Measurements from ENCODE around the gene GAPDHS. TPM values are rescaled to one million over a fixed set of nuclear protein-coding genes. Genes with fewer than 3 reads are reported as not detected.

Gene GAPDHS
- total RNA-seq, 1 experiment from 2014 or later = not detected

DNA sequence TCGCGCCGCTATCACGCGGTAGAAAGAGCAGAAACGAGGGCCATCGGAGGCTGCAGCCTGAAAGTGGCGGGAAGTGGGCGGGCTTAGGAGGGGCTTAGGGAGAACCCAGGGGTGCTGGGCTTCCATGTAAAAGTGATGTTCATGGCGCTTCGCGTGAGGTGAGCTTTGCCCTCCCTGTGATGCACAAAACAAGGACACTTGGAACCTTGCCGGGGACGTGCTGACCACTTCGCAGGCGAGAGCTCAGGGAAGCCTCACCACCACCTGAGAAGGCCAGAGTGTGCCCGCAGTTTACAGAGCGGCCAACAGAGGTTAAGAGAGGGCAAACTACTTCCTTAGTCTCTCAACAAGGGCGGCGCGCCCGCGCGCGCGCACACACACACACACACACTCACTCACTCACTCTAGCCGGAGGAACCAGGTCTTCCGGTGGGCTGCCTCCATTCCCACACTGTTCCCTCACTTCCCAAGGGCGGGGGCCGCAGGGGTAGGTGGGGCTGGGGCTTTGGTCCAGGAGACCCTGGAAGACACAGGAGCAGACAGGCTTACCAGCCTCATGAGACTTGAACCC, 651 bp downstream of the GAPDHS start:
- Histone ChIP-seq H2AFZ (ENCODE audit: low read length) (no peak overlapping the region), H3K56ac (ENCODE audit: insufficient read length, low read depth, low read length) (no peak overlapping the region), H3K4me2 (ENCODE audit: insufficient read depth, insufficient read length, low read length) (peak overlapping the region; percentile 17), H3K14ac (ENCODE audit: insufficient read depth, low read length) (no peak overlapping the region), H3K23ac (ENCODE audit: insufficient read length, low read depth, low read length) (no peak overlapping the region), H2BK15ac (ENCODE audit: low read depth, low read length) (no peak overlapping the region), H4K8ac (replicated peaks; ENCODE audit: insufficient read length, low read depth, low read length) (no peak overlapping the region), H2BK120ac (ENCODE audit: low read depth, low read length, poor library complexity, severe bottlenecking) (no peak overlapping the region), H2BK20ac (ENCODE audit: low read depth, low read length, poor library complexity, severe bottlenecking) (no peak overlapping the region), H4K5ac (ENCODE audit: insufficient read length, low read depth, low read length) (no peak overlapping the region), H2AK5ac (ENCODE audit: insufficient read length, low read length) (no peak overlapping the region), H3T11ph (ENCODE audit: low read length) (no peak overlapping the region), H3K4ac (ENCODE audit: low read depth, low read length) (no peak overlapping the region), H4K20me1 (ENCODE audit: control insufficient read depth, insufficient read depth, insufficient read length) (no peaks in the 10 kb centered on the region), H3K27ac (ENCODE audit: insufficient read length, low read depth, low read length) (no peak overlapping the region), H3K79me2 (ENCODE audit: insufficient read depth, low read length) (no peaks in the 10 kb centered on the region), H3K9ac (ENCODE audit: extremely low read depth, insufficient read length, low read length) (no peak overlapping the region), H3K27me3 (ENCODE audit: insufficient read depth, low read length) (no peaks in the 10 kb centered on the region), H3K79me1 (ENCODE audit: insufficient read depth, low read depth, low read length, poor library complexity, severe bottlenecking) (no peaks in the 10 kb centered on the region), H3K9me3 (ENCODE audit: control insufficient read depth, low read depth, low read length) (no peaks in the 10 kb centered on the region), H2BK5ac (ENCODE audit: insufficient read length, low read length) (no peak overlapping the region), H3K23me2 (ENCODE audit: insufficient read length, low read depth, low read length, poor library complexity, severe bottlenecking) (no peaks in the 10 kb centered on the region), H3K4me1 (ENCODE audit: insufficient read depth, low read length) (0 out of 2 replicates have a peak, but pooled peaks cover 2% of the 10 kb centered on the region), H4K91ac (ENCODE audit: insufficient read length, low read depth, low read length) (no peak overlapping the region), H2BK12ac (ENCODE audit: insufficient read length, low read depth, low read length) (no peak overlapping the region), H3K18ac (ENCODE audit: insufficient read length, low read depth, low read length) (no peak overlapping the region)
- Mint-ChIP-seq H3K4me1 (peaks cover 30 to 36% of the 10 kb centered on the region in 2 experiments), H3K9me3 (no peaks in the 10 kb centered on the region), H3K27ac (peak overlapping the region in 2 of 3 experiments; percentile 36 to 64; a peak in 1 of 7 replicates), H3K36me3 (ENCODE audit: insufficient read depth in 1 of 3, low read depth in 3 of 3) (no peaks in the 10 kb centered on the region; a peak in 1 of 7 replicates), H3K27me3 (ENCODE audit: low read depth) (peaks cover 44% of the 10 kb centered on the region), H3K4me3 (peak overlapping the region in 1 of 2 experiments; percentile 43; a peak in 1 of 5 replicates)
- TF ChIP-seq, protein P1, sequence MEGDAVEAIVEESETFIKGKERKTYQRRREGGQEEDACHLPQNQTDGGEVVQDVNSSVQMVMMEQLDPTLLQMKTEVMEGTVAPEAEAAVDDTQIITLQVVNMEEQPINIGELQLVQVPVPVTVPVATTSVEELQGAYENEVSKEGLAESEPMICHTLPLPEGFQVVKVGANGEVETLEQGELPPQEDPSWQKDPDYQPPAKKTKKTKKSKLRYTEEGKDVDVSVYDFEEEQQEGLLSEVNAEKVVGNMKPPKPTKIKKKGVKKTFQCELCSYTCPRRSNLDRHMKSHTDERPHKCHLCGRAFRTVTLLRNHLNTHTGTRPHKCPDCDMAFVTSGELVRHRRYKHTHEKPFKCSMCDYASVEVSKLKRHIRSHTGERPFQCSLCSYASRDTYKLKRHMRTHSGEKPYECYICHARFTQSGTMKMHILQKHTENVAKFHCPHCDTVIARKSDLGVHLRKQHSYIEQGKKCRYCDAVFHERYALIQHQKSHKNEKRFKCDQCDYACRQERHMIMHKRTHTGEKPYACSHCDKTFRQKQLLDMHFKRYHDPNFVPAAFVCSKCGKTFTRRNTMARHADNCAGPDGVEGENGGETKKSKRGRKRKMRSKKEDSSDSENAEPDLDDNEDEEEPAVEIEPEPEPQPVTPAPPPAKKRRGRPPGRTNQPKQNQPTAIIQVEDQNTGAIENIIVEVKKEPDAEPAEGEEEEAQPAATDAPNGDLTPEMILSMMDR (conservative IDR thresholded peaks at IDR 0.05) = no peak
- WGBS (ENCODE audit: extremely low coverage, insufficient read length, low lambda C conversion rate) = no CpG with 5 or more reads among the region's 30 CpGs
- DNase-seq = peak; percentile 71

All from H9 (cell line).